HS-5 (cell line): ENCODE measurements around the gene CLSTN1.

ENCODE experiments used
- DNase-seq: peaks from one replicate; pipeline ENCODE4 v3.0.0-alpha.2; 2012; ENCODE audit warnings: low read depth

Gene CLSTN1

DNA sequence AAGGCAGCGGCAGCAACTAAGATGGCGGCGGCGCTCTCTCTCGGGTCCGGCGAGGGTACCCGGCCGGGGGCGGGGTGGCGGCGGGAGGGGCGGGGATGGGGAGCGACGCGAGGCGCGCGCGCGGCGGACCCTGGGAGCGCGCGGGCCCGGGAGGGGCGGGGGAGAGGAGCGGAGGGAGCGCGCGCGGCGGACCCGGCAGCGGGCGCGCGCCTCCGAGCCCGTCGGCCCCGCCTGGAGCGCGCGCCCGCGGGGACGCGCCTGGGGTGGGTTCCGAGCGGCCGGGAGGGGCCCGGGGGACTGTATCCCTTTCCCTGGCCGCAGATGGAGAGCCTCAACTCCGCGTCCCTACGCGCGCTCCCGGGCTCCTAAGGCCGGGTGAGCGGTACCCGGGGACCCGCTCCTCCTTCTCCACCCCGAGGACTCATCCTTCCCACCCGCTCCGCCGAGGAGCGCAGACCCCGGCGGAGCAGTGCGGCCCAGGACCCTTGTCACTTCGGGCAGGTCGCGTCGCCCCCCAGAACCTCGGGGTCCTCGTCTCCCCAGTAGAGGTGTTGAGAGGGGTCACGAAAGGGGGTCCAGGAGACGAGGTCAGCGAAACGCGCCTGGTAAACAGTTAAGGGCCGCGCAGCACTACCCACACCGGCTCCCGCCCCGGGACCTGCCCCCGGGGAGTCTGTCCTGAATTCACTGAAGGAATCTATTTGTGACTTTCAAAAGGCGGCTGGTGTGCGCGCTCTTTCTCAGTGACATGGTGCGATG lies at the start of gene CLSTN1:
CLSTN1 (minus strand) TSS at position 23 of the 759 bp plus-strand sequence. CDS start 232 bp downstream, outside the sequence.
- DNase-seq: no peak

DNA sequence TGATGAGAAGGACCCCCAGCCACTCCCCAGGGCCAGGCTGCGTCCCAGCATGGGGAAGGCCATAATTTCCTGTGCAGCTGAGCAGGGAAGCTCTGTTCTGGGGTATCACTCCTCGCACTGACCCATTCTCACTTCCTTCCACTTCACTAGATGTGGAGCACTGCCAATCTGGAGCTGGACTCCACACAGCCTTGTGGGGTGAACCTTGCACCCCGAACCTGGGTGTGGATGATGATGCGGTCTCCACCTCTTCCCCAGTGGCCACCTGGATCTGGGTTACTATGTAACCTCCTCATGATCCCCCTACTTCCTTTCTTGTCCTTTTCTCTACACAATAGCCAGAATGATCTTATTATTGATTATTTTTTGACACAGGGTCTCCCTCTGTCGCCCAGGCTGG lies 49.6 kb upstream of the CLSTN1 start:
- no peak for DNase-seq

DNA sequence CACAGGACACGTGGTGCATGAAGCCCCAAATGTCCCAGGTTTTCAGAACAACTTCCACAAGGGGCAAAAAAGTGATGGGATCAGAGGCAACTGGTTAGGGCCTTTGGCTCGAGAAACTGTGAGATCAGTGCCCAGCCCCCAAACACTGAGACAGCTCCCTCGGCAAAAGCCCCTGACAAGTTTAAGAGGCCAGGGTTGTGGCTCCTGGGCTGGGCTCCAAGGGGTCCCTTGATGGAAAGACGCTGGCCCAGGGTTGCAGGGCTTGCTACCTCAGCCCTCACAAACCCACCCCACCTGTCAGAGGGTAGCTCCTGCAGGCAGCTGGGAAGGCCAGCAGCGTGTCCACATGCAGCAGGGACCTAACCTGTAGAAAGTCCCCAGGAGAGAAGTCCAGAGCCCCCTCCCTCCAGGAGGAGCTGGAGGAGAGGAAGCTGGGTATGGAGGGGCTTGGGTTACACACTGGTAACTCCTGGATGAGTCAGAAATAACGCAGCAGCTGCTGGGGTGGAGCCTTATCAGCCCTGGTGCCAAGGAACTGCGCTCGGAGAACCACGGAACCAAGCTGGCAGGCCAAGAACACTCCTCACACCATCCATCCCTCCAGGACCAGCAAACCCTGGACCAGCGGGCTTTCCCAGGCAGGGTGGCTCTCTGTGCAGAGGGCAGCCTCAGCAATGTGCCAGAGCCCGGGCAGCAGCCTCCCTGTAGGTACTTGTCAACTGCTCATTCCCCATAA lies 48.8 kb upstream of the CLSTN1 start:
- no peak for DNase-seq

- DNase-seq: no peak
Observed at GRCh38 chr1:9871707-9872425, 48.1 kb upstream of the CLSTN1 start.

GRCh38 chr1:9871021-9871420 lies 47.3 kb upstream of the CLSTN1 start:
- no peak for DNase-seq

DNA sequence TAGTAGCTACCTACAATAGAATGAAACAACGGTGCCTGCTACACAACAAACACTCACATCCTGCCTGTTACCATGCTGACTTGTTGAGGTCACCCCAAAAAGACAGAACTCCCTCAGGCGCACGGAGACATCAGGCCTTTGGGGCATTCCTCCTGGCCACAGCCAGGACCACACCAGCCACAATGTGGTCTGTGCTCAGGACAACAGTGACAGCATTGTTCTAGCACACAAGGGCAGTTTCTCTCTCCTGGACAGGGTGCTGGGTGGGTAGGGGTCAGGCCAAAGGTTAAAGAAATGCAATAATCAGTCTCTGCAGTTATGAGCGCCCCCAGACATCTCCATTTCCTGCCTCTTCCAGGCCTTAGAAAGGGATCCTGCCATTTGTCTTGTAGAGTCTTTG lies 46.8 kb upstream of the CLSTN1 start:
- DNase-seq: no peak

- no peak for DNase-seq
Observed at GRCh38 chr1:9869831-9870251, 46.1 kb upstream of the CLSTN1 start.

- no peak for DNase-seq
Observed at GRCh38 chr1:9868244-9868590, 44.5 kb upstream of the CLSTN1 start.

GRCh38 chr1:9867408-9868243 lies 43.9 kb upstream of the CLSTN1 start:
- no peak for DNase-seq

DNA sequence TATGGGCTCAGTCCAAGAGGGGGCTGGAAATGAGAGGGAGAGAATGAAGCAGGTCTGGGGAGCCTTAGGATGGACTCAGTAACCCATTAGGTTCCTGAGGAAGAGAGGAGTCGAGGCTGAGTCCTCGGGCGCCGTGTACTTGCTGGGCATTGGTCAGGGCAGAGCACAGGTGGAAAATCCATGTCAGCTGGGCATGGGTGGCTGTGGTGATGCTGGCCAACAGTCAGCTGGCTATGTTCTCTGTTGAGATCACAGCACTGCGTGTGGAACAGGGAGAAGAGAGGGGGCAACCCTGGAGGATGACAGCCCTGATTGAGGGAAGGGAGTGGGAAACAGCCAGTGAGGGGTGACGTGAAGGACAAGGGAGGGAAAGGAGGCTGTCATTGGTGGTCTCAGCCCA lies 43.1 kb upstream of the CLSTN1 start:
- no peak for DNase-seq

- no peak for DNase-seq
Observed at GRCh38 chr1:9865724-9866123, 42.0 kb upstream of the CLSTN1 start.

GRCh38 chr1:9863371-9863770 lies 39.6 kb upstream of the CLSTN1 start:
- DNase-seq: no peak

DNA sequence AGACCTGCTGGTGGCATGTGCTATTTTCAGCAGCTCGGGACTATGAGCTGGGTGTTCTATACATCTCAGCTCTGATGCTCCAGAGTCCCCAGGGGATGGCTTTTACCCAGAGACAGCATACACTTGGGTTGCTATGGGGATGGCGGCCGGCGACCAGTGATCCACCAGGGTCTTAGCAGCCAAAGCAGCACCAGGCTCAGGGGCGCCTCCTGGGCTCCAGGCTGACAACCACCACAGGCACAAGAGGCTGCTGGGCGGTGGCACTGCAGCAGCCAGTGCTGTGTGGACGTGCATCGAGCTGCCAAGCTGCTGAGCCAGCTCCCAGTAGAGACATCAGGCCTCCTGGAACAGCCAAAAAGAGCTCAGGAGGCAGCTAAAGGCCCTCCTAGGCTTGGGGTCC lies 37.6 kb upstream of the CLSTN1 start:
- DNase-seq: no peak

DNA sequence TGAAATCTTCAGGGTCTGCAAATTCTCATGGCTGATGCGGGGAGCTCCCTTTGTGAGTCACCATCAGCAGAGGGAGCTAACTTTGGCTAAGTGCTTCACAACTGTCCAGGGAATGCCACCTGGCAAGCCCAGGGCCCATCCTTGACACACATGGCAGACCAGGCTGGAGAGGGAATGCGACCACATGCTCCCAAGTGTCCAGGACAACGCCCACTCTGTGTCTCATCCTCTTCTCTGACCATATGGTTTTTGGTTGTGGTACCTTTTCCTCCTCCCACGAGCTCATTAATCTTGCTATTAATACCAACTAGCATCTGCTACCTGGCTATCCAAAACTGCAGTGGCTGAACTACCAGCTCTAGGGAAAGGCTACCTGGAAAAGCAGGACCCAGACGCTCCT lies 37.1 kb upstream of the CLSTN1 start:
- DNase-seq: no peak

DNA sequence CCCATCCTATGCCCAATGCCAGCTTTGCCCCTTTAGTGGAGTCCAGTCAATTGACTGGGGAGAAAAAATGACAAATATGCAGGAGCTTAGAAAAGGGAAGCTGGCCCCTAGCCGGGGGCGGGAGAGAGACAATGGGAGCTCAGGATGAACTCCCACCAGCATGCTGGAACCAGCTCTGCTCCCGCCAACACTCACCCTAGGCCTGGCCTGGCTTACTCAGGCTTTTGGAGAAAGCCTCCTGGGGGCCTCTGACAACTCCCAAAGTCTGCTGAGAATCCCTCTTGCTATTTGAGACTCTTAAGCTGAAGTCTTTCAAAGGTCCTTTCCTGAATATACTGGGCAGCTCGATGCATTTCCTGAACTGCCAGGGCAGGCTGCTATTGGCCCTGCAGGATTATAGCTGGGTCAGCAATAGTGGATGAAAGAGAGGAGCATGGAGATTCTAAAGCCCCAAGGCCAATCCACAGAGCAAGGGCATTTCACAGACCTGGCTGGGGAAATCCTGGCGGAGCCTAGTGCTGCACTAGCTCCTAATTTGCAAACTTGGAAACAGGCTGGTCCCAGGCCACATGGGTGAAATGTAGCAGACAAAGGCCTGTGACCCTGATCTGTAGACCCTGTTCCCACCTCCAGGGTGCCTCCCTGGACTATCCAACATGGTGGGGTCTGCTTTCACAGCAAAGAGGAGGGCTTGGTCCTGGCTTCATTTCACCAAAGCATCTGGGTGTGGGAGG lies 35.7 kb upstream of the CLSTN1 start:
- no peak for DNase-seq

GRCh38 chr1:9858293-9859035 lies 34.7 kb upstream of the CLSTN1 start:
- DNase-seq: no peak

DNA sequence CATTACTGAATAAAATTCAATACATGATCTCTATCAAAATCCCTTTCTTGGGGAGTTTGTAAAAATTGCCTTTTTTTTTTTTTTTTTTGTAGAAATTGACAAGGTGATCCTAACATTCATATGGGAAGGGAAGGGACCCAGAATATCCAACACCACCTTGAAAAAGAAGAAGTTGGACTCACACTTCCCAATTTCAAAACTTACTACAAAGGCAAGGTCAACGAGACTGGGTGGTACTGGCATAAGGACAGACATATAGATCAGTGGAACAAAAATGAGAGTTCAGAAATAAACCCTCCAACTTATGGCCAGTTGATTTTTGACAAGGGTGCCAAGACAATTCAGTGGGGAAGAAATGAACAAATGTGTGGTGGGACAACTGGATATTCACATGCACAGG lies 31.4 kb upstream of the CLSTN1 start:
- DNase-seq: no peak

GRCh38 chr1:9853249-9853595 lies 29.5 kb upstream of the CLSTN1 start:
- no peak for DNase-seq

DNA sequence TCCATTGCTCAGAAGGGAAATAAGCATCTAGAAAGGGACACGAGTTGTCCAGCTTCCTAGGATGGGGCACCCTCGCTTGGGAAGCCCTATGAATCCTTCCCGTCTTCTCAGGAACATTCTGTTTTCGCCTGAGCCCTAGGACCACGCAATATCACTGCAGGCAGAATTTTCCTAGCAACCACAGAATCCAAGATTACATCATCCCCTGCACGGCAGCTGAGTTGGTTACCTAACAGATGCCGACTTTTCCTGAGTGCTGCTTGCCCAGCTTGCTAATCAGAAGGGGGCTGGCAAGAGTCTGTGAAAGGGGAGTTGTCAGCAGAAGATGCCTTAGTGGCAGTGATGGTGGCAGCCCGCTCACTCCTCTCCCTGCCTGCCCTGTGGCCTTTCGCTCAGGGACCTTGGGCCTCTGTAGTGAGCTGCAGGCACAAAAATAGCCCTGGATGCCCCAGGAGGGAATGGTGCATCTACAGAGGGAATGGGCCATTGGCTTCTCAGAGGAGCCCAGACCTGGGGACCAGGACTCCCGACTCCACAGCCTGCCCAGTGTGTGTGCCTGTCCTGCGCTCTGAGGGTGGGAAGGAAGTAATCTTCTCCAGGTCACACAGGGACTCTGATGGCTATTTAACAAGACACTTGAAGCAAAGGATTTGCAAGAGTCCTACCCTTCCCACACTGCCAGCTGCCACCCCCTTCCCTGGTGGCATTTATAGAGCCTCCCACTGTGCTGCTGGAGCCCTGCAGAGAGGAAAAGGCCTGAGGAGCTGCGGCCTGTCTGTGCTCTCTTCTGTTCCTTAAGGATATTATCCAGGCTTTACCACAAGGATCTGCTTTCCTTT lies 28.9 kb upstream of the CLSTN1 start:
- no peak for DNase-seq

DNA sequence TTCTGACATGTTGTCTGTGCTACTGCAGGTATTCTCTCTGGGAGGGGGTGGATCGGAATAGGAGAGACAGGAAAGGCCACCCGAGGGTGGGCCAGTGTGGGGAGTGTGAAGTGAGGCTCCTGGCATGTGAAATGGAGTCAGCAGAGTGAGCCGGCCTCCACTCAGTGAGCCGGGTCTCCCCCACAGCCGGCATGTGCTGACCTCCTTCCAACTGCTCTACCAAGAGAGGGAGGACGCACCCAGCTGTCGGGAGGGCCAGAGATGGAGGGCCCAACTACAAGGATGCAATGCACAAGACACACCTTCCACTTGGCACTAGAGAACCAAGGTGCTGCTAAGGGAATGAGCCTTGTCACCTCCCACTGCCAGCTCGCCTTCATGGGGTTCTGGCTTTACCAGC lies 28.2 kb upstream of the CLSTN1 start:
- no peak for DNase-seq
